Measurements from ENCODE around the gene TRIM8.

TRIM8 gene

DNA sequence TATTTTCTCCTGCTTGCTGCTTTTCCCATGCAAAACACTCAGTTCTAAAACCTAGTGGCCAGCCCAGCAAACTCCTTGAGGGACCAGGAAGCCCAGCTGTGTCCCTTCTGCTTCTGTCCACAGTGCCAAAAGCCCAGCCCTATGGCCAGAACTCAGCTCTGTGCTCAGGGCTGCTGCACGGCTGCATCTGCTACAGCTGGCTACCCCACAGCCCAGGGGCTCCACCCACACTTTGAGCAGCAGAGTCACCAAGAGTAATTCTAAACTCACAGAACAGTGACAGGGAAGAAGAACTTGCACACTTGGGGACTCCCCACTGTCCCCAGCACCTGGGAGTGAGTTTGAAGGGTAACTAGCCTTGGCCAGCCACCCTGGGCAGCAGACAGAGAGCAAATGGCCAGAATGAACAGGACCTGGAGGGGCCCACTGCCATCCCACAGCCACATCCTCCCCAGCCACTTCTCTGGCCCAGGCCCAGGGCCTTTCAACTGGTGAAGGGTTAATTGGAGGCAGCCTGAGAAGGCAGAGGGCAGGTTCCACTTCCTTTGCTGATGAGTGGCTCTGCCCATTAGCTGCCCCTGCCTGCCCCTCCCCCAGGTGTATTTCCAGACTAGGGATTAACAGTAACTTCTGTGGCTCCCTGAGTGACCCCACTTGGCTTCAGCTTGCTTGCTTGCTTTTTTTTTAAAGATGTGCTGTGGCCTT lies 28.1 kb upstream of the TRIM8 start:
- no peak for DNase-seq (ENCODE audit: low read depth)

DNA sequence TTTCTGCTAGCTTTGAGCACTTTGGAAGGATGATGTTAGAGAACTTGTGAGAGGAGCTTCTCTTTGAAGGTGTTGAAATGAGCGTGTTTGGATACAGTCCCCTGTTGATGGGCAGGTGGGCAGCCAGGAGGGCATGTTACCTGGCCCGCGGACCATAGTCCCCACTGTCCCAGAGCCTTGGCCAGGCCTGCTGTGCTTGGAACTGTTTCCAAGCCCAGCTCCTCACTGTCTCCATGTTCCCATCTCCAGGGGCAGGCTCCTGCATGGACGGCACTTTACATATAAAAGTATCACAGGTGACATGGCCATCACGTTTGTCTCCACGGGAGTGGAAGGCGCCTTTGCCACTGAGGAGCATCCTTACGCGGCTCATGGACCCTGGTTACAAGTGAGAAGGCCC lies 27.2 kb upstream of the TRIM8 start:
- DNase-seq (ENCODE audit: low read depth): no peak

DNA sequence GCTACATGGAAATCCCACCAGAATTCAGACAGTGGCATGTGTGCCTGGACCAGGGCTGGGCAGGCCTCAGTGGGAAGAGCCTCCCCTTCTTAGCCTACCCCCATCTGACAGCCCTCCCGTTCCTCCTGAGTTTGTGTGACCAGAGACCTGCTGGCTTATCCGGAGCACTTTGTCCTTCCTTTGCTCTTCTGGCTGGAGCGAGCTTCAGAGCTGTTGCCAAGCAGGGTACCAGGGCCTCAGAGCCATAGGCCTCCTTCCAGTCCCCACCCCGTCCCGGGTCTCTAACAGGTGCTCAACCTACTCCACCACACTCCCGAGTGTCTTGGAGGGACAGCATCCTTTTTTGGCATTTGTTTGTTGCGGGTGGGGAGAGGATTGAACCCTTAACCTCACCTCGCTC lies 26.5 kb upstream of the TRIM8 start:
- DNase-seq (ENCODE audit: low read depth): no peak

DNA sequence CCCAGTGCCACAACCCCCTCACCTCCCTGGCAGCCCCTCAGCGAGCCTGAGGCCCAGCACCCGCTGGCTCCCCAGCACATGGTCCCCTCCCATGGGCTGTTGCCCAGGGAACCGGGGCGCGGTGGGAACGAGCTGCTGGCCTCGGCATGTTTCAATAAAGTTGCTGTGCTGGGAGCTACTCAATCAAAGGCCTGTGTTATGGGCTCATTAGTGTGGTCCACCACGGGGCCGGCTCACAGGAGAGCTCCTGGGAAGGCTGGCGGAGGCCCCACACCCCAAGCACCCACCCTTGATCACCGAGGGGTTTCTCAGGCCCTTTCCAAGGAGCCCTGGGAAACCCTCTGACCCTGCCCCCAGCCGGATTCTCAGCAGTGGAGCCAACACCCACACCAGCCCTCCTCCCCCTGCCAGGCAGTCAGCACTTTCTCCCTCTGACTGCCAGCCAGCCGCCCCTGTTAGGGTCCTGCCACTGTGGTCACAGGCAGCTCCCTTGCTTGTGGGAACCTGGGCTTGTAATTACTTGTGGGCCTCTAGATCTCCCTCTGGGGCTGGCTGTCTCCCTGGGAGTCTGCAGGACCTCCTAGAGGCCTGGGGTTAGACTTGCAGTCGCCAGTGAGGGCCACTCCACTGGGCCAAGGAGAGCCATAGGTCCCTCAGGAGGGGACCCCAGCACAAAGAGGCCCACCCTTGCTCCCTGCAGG lies 24.8 kb upstream of the TRIM8 start:
- DNase-seq (ENCODE audit: low read depth): no peak

DNA sequence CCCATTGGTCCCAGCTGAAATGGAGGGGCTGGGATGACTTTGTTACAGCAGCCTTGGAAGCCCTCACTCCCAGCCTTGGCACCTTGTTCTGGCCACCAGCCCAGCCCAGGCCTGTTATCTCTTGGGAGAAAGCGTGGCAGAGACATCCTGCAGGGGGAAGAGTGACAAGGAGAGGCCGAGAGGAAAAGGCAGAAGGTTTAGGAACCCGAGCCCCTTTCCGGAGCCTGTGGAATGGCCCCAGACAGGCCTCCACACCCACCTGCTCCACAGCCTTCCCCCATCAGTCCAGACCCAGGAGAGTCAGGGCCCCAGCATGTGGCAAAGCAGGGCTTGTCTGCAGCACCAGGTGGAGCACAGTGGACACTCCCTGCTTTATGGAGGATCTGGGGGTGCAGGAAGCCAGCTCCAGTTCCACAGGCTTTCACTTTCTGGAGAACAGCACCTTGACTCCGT lies 24.1 kb upstream of the TRIM8 start:
- no peak for DNase-seq (ENCODE audit: low read depth)

DNA sequence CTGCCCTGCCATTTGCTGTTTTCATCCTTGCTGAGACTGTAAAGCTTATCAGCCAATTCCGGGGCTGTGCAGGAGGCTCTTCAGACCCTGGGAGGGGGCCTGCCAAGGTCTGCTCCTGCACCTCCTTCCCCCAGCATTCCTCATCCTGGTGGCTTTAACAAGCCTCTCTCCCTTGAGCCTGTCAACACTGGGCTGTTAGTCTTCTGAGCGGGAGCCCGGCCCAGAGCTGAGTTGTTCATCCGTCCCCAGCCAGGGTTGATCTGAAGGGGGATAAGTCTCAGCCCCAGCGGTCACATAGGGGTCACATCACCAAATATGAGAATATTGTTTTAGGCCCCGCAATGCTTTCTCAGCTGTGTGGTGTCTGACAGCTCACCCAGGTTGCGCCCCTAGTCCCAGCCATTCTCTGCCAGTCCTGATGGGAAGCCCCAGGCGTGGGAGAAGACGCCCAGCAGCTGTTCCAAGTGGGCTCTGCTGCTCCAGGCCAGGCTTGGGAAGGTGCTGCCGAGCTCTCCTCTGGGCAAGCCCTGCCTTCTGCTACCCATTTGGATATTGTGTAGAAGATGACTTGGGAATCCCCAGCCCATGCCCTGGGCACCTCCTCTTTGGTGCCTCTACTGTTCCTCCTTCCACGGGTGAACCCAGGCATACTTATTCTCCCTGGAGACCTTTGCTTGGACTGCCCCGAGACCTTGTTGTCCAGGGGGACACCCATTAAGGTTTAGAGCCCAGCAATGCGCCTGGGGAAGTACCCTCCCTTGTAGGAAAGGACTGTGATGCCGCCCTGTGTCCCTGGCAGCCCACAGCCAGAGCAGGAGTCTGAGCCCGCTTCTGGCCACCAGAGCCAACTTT lies 23.5 kb upstream of the TRIM8 start:
- no peak for DNase-seq (ENCODE audit: low read depth)

DNA sequence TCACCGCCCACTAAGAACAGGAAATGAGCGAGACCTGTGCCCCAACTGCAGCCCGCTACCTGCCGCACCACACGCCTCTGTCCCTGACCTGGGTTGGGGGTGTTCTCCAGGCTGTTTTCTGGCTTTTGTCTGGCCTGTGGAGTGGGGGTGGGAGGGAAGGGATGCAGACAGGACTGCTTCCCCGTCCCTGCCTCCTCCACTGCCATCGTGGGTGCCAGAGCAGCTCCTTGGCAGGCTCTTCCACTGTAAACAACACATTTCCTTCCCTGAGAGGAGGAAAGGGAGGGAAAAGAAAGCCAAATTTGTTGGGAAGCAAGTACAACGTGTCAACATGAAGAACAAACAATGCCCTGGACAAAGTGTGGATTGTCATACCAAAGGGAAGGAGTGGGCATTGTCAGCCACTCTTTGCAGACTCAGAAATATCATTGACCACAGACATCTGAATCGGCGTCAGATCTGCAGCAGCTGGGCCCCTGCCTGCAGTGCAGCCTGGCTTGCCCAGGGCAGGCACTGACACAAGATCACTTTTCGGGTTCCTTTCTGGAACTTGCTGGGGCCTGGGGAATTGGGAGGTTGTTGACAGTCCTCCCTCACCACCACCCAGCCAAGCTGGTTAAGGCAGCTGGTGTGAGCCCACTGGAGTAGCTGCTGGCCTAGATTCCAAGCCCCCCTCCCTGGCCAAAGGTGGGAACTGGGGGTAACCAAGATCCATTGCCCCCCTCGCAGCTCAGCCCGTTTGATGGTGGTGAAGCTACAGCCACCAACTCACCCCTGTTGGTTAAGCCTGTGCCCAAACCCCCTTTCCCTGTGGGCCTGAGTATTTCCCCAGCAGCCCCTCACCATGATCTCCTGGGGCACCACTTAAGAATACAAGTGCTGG lies 22.6 kb upstream of the TRIM8 start:
- no peak for DNase-seq (ENCODE audit: low read depth)

DNA sequence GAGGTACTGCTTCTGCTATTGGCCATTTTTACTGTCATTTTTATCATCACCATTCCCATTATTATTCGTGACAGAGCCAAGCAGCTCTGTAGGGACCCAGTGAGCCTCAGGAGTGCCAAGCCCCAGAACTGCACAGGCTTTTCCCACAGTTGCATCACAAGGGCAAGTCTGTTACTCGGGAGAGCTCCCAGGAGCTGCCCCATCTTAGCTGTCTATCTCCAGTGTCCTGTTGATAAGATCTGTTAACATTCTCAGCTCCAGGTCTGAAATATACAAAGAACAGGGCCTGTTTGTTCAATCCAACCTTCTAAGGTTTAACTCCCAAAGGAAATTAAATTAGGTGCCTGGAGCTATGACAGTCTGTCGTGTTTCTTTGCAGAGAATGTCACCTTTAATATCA lies 20.2 kb upstream of the TRIM8 start:
- DNase-seq (ENCODE audit: low read depth): no peak

DNA sequence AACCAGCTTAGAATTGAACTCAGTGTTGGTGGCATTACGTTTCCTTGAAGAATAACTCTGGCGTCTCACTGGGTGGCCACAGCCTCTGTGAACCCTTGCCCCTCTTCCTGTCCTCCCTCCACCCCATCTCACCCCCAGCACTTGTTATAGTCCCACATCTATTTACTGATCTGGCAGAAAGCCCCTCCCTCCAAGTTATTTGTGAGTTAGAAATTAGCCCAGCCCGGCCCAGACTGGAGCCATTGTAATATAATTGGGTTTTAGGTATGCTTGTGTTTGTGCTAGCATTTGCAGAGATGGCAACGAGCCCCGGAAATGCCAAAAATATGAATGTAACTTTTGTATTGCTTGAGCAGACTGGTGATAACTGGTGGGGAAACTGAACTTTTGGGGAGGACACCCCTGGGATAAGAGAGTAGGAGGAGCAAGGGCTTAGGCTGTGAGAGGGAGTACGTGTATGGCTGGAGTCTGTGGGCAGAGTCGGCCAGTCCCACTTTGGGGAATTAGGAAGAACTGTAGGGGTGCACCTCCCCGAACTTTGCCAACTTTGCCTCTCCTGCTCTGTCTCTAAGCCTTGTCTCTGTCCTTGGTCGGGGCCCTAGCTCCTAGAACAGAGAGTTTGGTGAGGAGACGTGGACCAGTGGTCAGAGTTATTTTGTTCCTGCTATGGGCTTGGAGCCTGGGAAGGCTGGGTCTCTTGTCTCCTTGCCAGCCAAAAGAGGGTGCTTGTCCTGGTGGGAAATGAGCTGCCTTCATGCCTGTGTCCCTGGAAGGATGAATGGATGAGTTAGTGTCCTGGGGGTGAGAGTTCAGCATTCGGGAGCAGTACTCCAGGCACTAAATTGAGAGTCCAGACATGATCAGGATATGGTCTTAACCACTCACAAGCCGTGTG lies 19.3 kb upstream of the TRIM8 start:
- DNase-seq (ENCODE audit: low read depth): no peak

DNA sequence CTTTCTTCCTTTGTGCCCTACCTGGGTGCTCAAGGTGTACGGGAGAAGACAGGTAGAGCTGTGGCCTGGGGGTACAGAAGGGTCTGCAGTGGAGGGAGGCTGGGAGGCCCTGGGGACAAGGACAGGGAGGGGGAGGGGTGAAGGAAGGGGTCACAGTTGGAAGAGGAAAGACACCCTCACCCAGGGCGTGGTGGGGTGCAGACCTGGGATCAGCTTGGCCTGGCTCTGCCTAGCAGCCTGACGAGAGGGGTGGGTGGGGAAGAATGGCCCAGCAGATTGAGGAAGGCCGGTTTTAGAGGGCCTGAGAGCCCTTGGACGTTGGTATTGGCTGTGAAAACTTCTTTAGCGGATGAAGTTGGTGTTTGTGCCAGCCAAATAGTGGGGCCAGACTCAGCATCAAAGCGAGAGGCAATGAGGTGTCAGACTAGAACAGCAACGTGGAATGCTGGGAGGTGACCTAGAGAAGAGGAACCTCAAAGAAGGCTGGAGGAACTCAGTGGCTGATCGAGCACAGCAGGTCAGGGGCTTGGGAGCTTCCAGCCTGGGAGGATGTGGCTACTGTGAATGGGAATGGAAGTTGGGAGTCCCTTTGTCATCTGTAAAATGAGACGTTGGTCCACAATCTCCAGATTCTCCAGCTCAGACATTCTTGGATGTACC lies 18.1 kb upstream of the TRIM8 start:
- DNase-seq (ENCODE audit: low read depth): no peak

DNA sequence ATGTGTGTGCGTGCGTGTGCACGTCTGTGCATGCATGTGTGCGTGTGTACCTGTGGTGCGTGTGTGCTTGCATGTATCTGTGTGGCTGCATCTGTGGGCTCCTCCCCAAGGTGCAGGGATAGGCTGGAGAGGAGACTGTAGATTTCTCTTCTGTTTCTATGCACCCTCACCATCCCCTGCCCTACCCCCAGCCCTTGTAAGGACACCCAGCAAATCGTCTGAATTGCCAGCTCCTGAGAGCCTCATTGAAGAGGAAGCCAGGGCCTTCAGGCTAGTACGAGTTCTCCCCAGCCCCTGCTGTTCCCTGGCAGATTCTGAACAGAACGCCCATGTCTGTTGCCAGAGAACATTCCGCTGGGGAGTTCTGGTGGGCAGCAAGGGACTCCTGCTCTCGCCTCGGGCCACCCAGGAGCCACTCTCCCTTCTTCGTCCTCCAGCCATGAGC lies 17.0 kb upstream of the TRIM8 start:
- no peak for DNase-seq (ENCODE audit: low read depth)

DNA sequence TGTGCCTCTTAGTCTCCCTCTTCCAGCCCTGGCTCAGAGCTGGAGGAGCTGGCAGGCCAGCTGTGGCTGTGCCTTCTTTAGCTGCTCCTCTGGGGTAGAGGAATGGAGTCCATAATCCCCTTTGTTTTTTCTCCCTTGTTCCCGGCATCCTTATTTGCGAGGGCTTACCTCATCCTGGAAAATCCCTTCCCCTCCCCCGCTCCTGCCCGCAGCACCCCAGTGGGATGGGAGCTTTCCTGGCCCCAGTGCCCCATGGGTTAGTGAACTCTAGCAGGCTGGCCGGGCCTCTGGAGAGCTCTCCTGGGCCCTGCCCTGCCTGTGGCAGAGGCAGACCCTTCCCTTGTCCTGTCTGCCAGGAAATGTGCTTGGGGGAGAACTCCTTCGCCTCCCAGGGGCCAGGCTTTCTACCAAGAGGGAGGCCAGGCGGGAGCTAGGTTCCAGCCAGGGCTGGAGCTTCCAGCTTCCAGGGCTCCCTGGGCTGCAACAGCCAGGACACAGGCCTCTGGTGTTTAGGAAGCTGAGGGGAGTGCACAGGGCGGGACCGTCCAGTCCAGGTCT lies 16.5 kb upstream of the TRIM8 start:
- no peak for DNase-seq (ENCODE audit: low read depth)

DNA sequence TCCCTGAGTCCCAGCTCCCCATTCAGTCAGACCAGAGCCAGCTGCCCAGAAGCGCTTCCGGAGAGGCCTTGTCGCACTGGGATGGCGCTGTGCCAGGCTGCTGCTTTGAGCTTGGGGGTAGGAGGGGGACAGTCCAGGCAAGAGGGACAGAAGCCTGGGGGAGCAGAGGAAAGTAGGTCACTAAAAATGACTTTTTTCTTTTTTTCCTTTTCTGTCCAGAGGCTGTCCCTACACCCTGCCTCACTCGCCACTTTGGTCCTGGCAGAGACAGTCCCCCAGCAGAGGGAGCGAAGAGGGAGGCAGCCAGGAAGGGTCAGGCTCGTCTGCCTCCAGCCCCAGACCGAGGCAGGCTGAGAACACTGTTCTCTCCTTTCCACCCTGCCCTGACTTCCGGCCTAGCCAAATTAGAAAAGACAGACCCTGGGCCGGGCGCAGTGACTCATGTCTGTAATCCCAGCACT lies 15.8 kb upstream of the TRIM8 start:
- no peak for DNase-seq (ENCODE audit: low read depth)

DNA sequence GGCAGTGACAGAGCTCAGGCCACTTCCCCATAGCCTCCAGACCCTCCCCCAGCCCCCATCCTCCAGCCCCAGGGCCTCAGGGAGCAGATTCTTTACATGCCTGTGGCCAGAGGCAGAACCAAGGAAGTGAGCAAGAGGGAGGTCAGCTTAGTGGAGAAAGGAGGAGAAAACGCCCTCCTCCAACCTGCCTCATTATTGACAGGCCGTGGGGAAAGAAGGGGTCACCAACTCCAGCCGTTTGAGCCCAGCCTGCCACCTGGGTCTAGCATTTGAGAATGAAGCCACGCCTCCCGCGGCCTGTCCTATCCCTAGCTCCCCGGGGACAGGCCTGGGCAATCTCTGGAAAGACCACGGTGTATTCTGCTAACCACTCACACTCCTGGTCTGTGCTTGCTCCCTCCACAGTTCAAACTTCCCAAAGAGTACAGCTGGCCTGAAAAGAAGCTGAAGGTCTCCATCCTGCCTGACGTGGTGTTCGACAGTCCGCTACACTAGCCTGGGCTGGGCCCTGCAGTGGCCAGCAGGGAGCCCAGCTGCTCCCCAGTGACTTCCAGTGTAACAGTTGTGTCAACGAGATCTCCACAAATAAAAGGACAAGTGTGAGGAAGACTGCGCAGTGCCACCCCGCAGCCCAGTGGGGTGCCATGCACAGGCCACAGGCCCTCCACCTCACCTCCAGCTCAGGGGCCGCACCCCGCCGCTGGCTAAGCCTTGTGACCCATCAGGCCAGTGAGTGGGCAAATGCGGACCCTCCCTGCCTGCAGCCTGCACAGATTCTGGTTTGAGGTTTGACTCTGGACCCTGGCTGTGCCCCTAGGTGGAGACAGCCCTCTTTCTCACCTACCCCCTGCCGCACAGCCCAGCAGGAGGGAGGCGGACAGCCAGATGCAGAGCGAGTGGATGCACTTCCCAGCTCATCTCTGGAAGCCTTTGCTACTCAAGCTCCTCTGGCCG lies 14.3 kb upstream of the TRIM8 start:
- no peak for DNase-seq (ENCODE audit: low read depth)

DNA sequence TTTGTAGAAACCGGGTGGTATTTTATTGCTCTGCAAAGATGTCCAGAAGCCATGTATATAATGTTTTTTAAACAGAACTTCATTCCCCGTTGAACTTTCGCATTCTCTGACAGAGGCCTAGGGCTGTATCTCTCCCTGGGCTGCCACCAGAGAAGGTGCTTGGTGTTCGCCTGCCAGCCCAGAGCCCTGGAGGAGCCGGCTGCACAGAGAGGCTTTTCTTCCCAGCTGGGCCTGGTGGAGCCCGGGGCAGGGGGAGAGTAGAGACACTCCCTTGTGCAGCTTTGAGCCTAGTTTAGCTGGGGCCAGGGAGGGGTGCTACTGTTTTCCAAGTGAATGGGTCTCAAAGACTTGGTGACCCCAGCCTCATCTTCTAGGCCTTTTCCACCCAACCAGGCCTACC lies 13.6 kb upstream of the TRIM8 start:
- no peak for DNase-seq (ENCODE audit: low read depth)

DNA sequence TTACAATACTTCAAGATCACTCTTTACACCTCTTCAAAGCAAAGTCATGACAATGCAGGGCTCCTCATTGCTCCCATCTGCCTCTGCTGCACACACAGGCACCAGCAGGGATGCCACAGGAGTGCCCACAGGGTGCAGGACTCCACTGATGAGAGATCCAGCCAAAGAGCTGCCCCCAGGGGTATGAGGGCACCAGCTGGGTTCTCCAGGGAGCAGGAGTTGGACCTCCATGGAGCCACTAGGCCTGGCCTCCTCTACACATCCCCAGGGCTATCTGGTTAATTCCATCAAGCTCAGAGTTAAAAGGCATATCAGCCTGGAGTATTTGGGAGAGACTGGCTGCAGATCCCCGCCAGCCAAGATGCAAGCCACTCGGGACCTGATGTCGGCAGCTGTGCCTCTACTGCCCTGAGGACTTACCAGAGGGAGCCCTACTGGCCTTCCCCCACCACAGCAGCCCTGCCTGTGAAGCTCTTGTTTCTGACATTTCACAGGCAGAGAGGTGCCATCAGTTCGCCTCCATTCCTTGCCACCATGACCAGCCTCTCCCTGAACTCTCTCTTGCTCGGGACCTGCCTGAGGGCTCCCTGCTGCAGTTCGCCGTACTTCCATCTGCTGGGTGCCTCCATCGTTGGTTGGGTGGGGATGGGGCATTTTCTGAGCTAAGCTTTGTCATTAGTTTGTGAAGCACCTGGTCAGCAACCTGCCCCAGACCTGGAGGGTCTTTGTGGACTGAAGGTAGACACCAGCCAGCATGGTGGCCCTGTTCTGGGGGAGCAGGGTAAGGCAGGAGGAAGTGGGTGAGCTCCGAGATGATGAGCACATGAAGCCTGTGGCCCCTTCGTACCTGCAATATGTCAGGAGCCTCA lies 12.5 kb upstream of the TRIM8 start:
- no peak for DNase-seq (ENCODE audit: low read depth)

DNA sequence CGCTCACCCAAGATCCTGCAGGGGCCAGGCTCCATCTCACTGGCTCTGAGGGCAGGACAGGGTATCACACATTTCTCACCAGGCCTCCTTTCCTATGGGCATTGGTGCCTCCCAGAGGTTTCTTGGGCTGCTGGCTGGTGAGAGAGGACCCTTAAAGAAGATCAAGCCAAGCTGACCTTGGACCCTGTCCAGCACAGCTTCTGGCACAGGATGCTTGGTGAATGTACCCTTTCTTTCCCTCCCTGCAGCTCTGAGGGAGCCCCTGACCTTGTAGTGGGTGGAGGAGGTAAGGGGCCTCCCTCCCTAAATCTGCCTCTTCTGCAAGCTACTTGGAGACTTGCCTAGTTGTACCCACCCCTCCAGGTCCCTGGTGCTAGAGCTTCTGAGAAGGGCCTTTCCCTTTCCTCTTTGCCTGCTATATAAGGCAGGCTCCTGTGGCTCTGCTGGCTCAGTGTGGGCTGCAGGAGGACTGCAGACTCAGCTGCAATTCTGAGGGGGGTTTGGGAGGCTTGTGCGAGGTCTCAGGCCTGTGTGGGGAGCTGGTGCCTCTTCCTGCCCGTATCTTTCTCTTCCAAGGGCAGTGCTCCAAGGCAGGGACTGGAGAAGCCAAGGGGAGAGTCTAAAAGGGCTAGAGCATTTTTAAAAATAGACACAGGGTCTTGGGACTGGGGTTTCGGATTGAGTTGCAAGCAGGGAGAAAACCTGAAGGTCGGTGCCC lies 11.7 kb upstream of the TRIM8 start:
- DNase-seq (ENCODE audit: low read depth): no peak

Data from CMK (cell line).